Smooth muscle cell (in vitro differentiated cells): ENCODE data around the gene TTN. TPM values are rescaled to one million over a fixed set of nuclear protein-coding genes. Genes with fewer than 3 reads are reported as not detected.
A peak's percentile ranks its signal among the peaks of the same experiment; 100 is the strongest.

Experiments used
- DNase-seq: peaks from one replicate; lab custom pipeline; 2025; ENCODE audit not compliant: unreplicated experiment; lab: John Stamatoyannopoulos, UW
- H2AFZ ChIP-seq: fragments of 200-600 bp; sonication (generic); 2 replicates; pipeline ENCODE4 v1.6.0; 2016; ENCODE audit warnings: antibody characterized with exemption, low read depth, mild to moderate bottlenecking
- H3F3A ChIP-seq: fragments of 200-600 bp; sonication (generic); 2 replicates; pipeline ENCODE4 v1.6.0; 2017; ENCODE audit warnings: antibody characterized with exemption, low read depth
- H3K27ac ChIP-seq: fragments of 200-600 bp; sonication (generic); 2 replicates; pipeline ENCODE4 v1.5.1; 2016; ENCODE audit warnings: low read depth, mild to moderate bottlenecking
- H3K27me3 ChIP-seq: fragments of 200-600 bp; sonication (generic); 2 replicates; pipeline ENCODE4 v1.6.1; 2016; ENCODE audit warnings: low read depth, mild to moderate bottlenecking
- H3K36me3 ChIP-seq: fragments of 200-600 bp; sonication (generic); 2 replicates; pipeline ENCODE4 v1.5.1; 2016; ENCODE audit warnings: low read depth
- H3K4me1 ChIP-seq: fragments of 200-600 bp; sonication (generic); 2 replicates; pipeline ENCODE4 v1.5.1; 2016; ENCODE audit warnings: low read depth
- H3K4me2 ChIP-seq: fragments of 200-600 bp; sonication (generic); 2 replicates; pipeline ENCODE4 v1.6.0; 2016; ENCODE audit warnings: mild to moderate bottlenecking
- H3K4me3 ChIP-seq: fragments of 200-600 bp; sonication (generic); 2 replicates; pipeline ENCODE4 v1.5.1; 2016; ENCODE audit warnings: mild to moderate bottlenecking
- H3K79me2 ChIP-seq: fragments of 200-600 bp; sonication (generic); 2 replicates; pipeline ENCODE4 v1.6.0; 2016; ENCODE audit warnings: low read depth, mild to moderate bottlenecking
- H3K9ac ChIP-seq: fragments of 200-600 bp; sonication (generic); 2 replicates; pipeline ENCODE4 v1.6.0; 2016; ENCODE audit warnings: low read depth
- H3K9me3 ChIP-seq: fragments of 200-600 bp; sonication (generic); replicated peaks from 2 replicates; pipeline ENCODE4 v1.5.1; 2016; ENCODE audit warnings: low read depth
- H4K20me1 ChIP-seq: fragments of 200-600 bp; sonication (generic); 2 replicates; pipeline ENCODE4 v1.6.0; 2016; ENCODE audit warnings: low read depth
- CTCF ChIP-seq: fragments of 200-600 bp; sonication (generic); IDR thresholded peaks from 2 replicates; pipeline ENCODE4 v1.5.1; 2017; ENCODE audit warnings: borderline replicate concordance, mild to moderate bottlenecking, antibody characterized with exemption; ENCODE audit not compliant: insufficient read depth, poor library complexity, severe bottlenecking
- WGBS: methylation state at CpG from one replicate; pipeline ENCODE4 v1.1.7; 2016; ENCODE audit warnings: low lambda C conversion rate; 5-methylcytosine and 5-hydroxymethylcytosine counted together
- polyA plus RNA-seq: library from polyadenylated mRNA; unstranded; fragments of >200 nt; fragmentation: Nextera tagmentation; extraction: Ambion mirVana; gene quantifications from 2 replicates; pipeline ENCODE4 v1.2.1, GENCODE V29; 2016
- total RNA-seq: library from RNA; depleted of rRNA; stranded (reverse); fragments of >200 nt; gene quantifications from 2 replicates; pipeline ENCODE4 v1.2.3, GENCODE V29; 2014

Gene TTN
- total and polyA plus RNA-seq, 2 experiments from 2014 or later = 0.25 TPM; not detected in 1

GRCh38 chr2:178522950-178523595 is 284.1 kb downstream of the TTN start:
- Histone ChIP-seq H3K4me3 (peak overlapping the region; percentile 65), H3K9me3 (no peaks in the 10 kb centered on the region), H3K27me3 (no peaks in the 10 kb centered on the region), H3K4me2 (peak overlapping the region; percentile 86), H4K20me1 (peaks cover 9% of the 10 kb centered on the region), H3F3A (peaks cover 5% of the 10 kb centered on the region), H3K27ac (peak overlapping the region; percentile 46), H2AFZ (peak overlapping the region; percentile 70), H3K36me3 (no peaks in the 10 kb centered on the region), H3K9ac (peak overlapping the region; percentile 69), H3K4me1 (peaks cover 5% of the 10 kb centered on the region), H3K79me2 (peaks cover 41% of the 10 kb centered on the region)
- DNase-seq = peak; percentile 49
- WGBS = 6% methylated on average over 25 of the region's 25 CpGs
- peak; percentile 70 for TF ChIP-seq CTCF

GRCh38 chr2:178521304-178522150 is 285.7 kb downstream of the TTN start:
- Histone ChIP-seq H3F3A (peaks cover 5% of the 10 kb centered on the region), H2AFZ (no peak overlapping the region), H3K4me2 (no peak overlapping the region), H3K27me3 (no peaks in the 10 kb centered on the region), H3K9me3 (no peaks in the 10 kb centered on the region), H4K20me1 (no peaks in the 10 kb centered on the region), H3K79me2 (peaks cover 27% of the 10 kb centered on the region), H3K4me3 (no peak overlapping the region), H3K36me3 (no peaks in the 10 kb centered on the region), H3K27ac (no peak overlapping the region), H3K4me1 (peaks cover 5% of the 10 kb centered on the region), H3K9ac (no peak overlapping the region)
- no peak for TF ChIP-seq CTCF
- no peak for DNase-seq
- WGBS = 96% methylated on average over 11 of the region's 11 CpGs

GRCh38 chr2:178517496-178517895 is 289.7 kb downstream of the TTN start:
- Histone ChIP-seq H3K4me2 (no peak overlapping the region), H3K27ac (no peak overlapping the region), H3F3A (peaks cover 5% of the 10 kb centered on the region), H4K20me1 (no peaks in the 10 kb centered on the region), H3K36me3 (no peaks in the 10 kb centered on the region), H3K9me3 (no peaks in the 10 kb centered on the region), H2AFZ (no peak overlapping the region), H3K9ac (no peak overlapping the region), H3K79me2 (no peaks in the 10 kb centered on the region), H3K4me3 (no peak overlapping the region), H3K4me1 (no peaks in the 10 kb centered on the region), H3K27me3 (no peaks in the 10 kb centered on the region)
- WGBS = 78% methylated on average over 1 of the region's 1 CpG
- DNase-seq = no peak
- TF ChIP-seq CTCF = no peak
